GM21367 (cell line): ENCODE measurements around the gene STARD10.

ENCODE experiments used
- ATAC-seq: cut with Tn5 transposase; IDR thresholded peaks from one replicate; pipeline ENCODE4 v1.9.1; 2021; ENCODE audit not compliant: unreplicated experiment

The STARD10 gene

GRCh38 chr11:72767203-72768062 is 26.4 kb downstream of the STARD10 start:
- no peak for ATAC-seq

GRCh38 chr11:72766152-72766902 is 27.5 kb downstream of the STARD10 start:
- no peak for ATAC-seq

- ATAC-seq, result no peak
These were observed 29.3 kb downstream of the STARD10 start for GRCh38 chr11:72764503-72764902.

- ATAC-seq, result no peak
These were observed 30.0 kb downstream of the STARD10 start for GRCh38 chr11:72763823-72764222.

GRCh38 chr11:72762641-72763304 is 31.1 kb downstream of the STARD10 start:
- ATAC-seq, result no peak

- no peak for ATAC-seq
These were observed 33.1 kb downstream of the STARD10 start for GRCh38 chr11:72760539-72761405.

DNA sequence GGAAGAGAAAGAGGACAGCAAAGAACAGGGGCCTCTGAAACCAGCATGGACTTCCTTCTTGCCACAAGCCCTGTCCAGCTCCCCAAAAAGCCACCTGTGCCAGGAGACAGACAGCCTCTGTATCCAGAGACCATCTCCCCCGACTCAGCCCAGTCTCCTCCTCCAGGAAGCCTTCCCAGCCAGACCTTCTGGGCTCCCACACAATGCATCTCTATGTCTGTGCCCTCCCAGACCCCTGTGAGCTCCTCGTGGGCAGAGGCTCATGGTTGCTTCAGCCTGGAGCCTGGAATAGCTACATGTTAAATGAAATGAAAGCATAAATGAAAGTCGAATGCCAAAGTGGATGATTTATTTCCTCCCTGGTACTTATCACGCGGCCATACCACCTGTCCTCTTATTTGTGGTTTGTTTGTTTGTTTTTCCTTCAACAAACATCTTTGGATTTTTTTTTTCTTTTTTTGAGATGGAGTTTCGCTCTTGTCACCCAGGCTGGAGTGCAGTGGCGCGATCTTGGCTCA is 34.3 kb downstream of the STARD10 start:
- ATAC-seq, result no peak

DNA sequence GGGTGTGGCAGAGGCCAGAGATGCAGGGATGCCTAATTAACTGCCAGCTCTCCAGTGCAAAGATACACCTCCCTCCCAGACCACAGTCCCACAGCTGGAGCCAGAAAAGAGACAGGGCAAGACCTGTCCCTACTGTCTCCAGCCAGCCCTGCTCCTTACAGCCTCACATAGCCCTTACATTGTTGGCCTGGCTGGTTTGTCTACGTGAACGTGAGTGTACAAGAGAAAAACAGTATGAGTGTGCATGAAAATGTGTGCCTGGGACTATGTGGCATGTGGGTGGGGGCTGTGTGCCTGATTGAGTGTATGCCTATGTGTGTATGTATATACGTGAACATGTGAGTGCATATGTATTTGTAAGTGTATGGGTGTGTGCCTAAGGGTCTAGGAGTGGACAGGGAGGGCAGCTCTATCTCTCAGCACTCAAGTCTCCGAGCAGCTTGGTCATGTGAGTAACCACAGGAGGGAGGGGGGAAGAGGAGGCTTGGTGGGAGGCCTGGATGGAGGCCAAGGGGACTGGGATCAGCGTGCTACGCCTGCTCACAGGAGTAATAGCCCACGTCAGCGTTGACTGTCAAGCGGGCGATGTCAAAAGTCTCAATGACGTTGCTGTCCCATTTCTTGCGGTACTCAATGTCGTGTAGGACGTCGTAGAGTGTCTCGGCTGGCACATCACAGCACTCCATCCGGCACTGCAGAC is 35.0 kb downstream of the STARD10 start:
- ATAC-seq, result no peak

- no peak for ATAC-seq
These were observed 35.5 kb downstream of the STARD10 start for GRCh38 chr11:72758304-72758689.

GRCh38 chr11:72755713-72756285 is 38.0 kb downstream of the STARD10 start:
- no peak for ATAC-seq

GRCh38 chr11:72754544-72755155 is 39.2 kb downstream of the STARD10 start:
- no peak for ATAC-seq

- no peak for ATAC-seq
These were observed 39.7 kb downstream of the STARD10 start for GRCh38 chr11:72754149-72754543.

DNA sequence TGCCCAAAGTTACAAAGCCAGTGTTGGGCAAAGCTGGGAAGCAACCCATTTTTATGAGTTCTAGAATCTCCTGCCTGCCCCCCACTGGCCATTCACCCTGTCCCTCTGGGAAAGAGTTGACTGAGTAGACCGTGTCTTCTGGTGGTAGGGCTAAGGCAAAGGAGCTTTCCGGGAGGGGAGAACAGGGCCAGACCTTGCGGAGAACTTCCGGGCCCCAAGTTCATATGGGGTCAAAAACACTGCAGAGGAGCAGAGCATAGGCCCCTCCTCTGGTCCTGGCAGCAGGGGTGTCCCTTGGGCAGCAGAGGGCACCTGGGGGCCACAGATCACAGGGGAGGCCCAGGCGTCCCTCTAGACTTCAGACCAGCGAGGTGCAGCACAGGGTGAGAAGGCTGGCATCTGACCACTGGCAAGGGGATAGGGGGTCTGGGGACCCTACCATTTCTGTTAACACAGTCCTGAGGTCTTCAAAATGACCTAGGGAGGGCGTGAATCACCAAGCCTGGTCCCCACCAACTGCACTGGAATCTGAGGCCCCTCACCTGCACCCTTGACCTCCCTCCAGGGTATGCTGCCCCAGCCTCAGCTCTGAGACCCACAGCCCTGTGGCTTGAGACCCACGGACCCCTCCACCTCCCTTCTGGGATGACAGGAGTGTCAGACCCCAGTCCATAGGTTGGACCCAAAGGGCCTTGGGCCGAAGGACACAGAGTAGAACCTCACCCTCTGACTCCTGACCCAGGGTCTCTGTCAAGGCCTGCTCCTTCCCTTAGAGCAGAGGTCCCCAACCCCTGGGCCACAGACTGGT is 40.3 kb downstream of the STARD10 start:
- ATAC-seq, result no peak

- no peak for ATAC-seq
These were observed 41.5 kb downstream of the STARD10 start, which contains the start of gene ARAP1 for GRCh38 chr11:72752088-72752914. TSS of gene ARAP1 (minus strand) at chr11:72752408. CDS start at chr11:72727128, 25,280 bp downstream.

DNA sequence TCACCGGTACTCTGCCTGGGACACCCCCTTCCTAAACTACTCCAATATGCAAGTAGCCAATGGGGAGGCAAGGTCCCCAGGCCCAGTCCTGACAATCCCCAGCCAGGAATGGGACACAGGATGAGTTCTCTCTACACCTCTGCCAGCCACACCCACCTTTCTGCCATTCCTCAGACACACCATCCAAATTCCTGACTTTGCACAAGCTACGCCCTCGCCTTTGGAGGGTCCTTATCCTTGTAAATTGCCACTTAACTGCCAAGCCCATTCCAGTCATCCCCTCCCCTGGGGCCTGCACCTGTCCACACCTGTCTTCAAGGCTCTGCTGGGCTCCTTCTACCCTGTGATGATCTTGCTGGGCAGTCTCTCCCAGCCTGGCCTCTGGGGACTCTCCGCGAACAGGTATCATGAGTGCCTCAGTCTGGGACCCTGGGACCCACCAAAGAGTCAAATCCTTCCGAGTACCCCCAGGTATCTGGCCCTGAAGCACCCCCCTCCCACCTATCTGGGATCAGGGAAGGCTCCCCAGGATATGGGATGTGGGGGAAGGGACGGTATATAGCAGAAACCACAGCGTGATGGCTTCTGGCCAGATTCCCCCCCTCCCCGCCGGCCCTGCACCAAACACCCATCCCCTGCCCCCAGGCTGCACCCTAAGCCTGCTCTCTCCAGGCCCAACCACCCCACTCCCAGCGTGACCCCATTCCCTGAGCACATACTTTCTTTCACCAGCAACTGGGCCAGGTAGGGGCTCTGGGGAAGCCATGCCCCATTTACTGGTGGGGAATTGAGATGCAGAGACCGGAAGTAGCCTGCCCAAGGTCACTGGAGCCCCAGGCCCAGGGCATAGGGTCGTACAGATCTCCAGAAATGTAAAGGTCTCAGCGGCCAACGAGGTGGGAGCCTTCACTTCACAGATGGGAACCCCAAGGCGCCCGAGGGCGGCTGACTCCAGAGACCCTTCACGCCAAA is 42.4 kb downstream of the STARD10 start:
- ATAC-seq, result no peak

DNA sequence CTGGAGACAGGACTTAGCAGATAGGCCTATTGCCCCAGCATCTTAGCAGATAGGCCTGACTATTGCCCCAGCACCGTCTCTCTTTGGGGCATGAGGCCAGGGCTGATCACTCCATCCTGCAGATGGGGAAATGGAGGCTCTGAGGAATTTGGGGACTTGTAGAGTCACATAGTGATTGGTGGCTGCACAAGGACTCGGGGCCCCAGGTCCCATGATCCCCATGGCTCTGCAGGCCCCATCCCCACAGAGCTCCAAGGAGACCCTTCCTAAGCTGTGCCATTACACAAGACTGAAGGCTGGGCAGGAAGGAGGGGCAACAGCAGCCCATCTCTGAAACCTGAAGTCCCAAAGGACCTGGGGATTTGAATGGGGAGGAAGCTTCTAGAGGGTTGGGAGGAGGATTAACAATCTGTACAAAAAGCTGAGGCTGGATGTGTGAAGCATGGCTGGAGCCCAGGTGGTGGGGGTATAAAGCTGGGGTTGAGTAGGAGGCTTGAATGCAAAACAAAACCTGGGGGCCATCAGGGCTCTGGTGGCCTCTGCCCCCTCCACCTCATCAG is 43.2 kb downstream of the STARD10 start:
- no peak for ATAC-seq
